SJCRH30 (cell line): ENCODE results near the gene HOXD12. TPM values are rescaled to one million over a fixed set of nuclear protein-coding genes. Genes with fewer than 3 reads are reported as not detected.

Experiments used
- DNase-seq, 2 experiments: peaks; one replicate each; pipeline ENCODE4 v3.0.0-alpha.2; 2015 to 2020
- H3K27ac ChIP-seq: fragments of 250-450 bp; sonication (Bioruptor Pico); 2 replicates; pipeline ENCODE4 v1.5.1; 2020; ENCODE audit warnings: mild to moderate bottlenecking, moderate library complexity
- H3K27me3 ChIP-seq: fragments of 250-450 bp; sonication (Bioruptor Pico); 2 replicates; pipeline ENCODE4 v1.5.1; 2020; ENCODE audit warnings: mild to moderate bottlenecking, moderate library complexity
- H3K36me3 ChIP-seq: fragments of 250-450 bp; sonication (Bioruptor Pico); 2 replicates; pipeline ENCODE4 v1.5.1; 2020; ENCODE audit warnings: mild to moderate bottlenecking, moderate library complexity
- H3K4me1 ChIP-seq: fragments of 250-450 bp; sonication (Bioruptor Pico); 2 replicates; pipeline ENCODE4 v1.5.1; 2020; ENCODE audit warnings: mild to moderate bottlenecking, moderate library complexity
- H3K4me3 ChIP-seq: fragments of 250-450 bp; sonication (Bioruptor Pico); 2 replicates; pipeline ENCODE4 v1.5.1; 2020; ENCODE audit warnings: mild to moderate bottlenecking, moderate library complexity
- H3K9me3 ChIP-seq: fragments of 250-450 bp; sonication (Bioruptor Pico); replicated peaks from 2 replicates; pipeline ENCODE4 v1.5.1; 2020; ENCODE audit warnings: mild to moderate bottlenecking, moderate library complexity
- total RNA-seq: library from RNA; depleted of rRNA; stranded (reverse); fragments of >200 nt; shearing (Covaris generic); gene quantifications from 2 replicates; pipeline ENCODE4 v1.2.3, GENCODE V29; 2014

HOXD12 gene
- total RNA-seq, 1 experiment from 2014 or later = 0.10 TPM

- H3K4me1 ChIP-seq = peaks cover 11% of the 10 kb centered on the region; the same call in 1 of the 2 replicates
- peak; percentile 19 to 53 for DNase-seq
- peak overlapping the region; percentile 42 for H3K4me3 ChIP-seq
- no peak overlapping the region for H3K27ac ChIP-seq
- H3K9me3 ChIP-seq = no peaks in the 10 kb centered on the region
- H3K27me3 ChIP-seq = no peaks in the 10 kb centered on the region
- no peaks in the 10 kb centered on the region for H3K36me3 ChIP-seq
Measured at GRCh38 chr2:176132205-176133171, 32.9 kb downstream of the HOXD12 start.

- Histone ChIP-seq H3K4me3 (no peak overlapping the region), H3K27ac (no peak overlapping the region), H3K27me3 (no peaks in the 10 kb centered on the region), H3K9me3 (no peaks in the 10 kb centered on the region), H3K36me3 (no peaks in the 10 kb centered on the region), H3K4me1 (peaks cover 11% of the 10 kb centered on the region; the same call in 1 of the 2 replicates)
- DNase-seq = peak; percentile 36 to 66
Measured at GRCh38 chr2:176133389-176133788, 33.8 kb downstream of the HOXD12 start.

GRCh38 chr2:176134035-176134434 lies 34.4 kb downstream of the HOXD12 start:
- Histone ChIP-seq H3K27ac (no peak overlapping the region), H3K27me3 (no peaks in the 10 kb centered on the region), H3K36me3 (no peaks in the 10 kb centered on the region), H3K4me3 (no peak overlapping the region), H3K9me3 (no peaks in the 10 kb centered on the region), H3K4me1 (peaks cover 11% of the 10 kb centered on the region; the same call in 1 of the 2 replicates)
- no peak for DNase-seq

GRCh38 chr2:176135035-176135440 lies 35.4 kb downstream of the HOXD12 start:
- H3K4me3 ChIP-seq = no peak overlapping the region
- no peak overlapping the region for H3K27ac ChIP-seq
- H3K27me3 ChIP-seq = no peaks in the 10 kb centered on the region
- no peaks in the 10 kb centered on the region for H3K9me3 ChIP-seq
- H3K4me1 ChIP-seq = peaks cover 11% of the 10 kb centered on the region; the same call in 1 of the 2 replicates
- H3K36me3 ChIP-seq = no peaks in the 10 kb centered on the region
- no peak for DNase-seq

GRCh38 chr2:176136374-176137251 lies 37.0 kb downstream of the HOXD12 start:
- H3K4me1 ChIP-seq = peaks cover 11% of the 10 kb centered on the region; the same call in 1 of the 2 replicates
- no peaks in the 10 kb centered on the region for H3K27me3 ChIP-seq
- no peak overlapping the region for H3K27ac ChIP-seq

GRCh38 chr2:176137252-176137580 lies 37.6 kb downstream of the HOXD12 start:
- no peak overlapping the region for H3K27ac ChIP-seq
- H3K27me3 ChIP-seq = no peaks in the 10 kb centered on the region
- no peaks in the 10 kb centered on the region for H3K36me3 ChIP-seq
- no peak for DNase-seq
- no peaks in the 10 kb centered on the region for H3K9me3 ChIP-seq
- H3K4me3 ChIP-seq = no peak overlapping the region
- peaks cover 11% of the 10 kb centered on the region; the same call in 1 of the 2 replicates for H3K4me1 ChIP-seq

More at GRCh38 chr2:176136374-176137251, 37.0 kb downstream of the HOXD12 start:
- H3K36me3 ChIP-seq = no peaks in the 10 kb centered on the region
- no peak overlapping the region for H3K4me3 ChIP-seq
- no peak for DNase-seq
- no peaks in the 10 kb centered on the region for H3K9me3 ChIP-seq

- Histone ChIP-seq H3K36me3 (no peaks in the 10 kb centered on the region), H3K27ac (no peak overlapping the region), H3K4me1 (peaks cover 9% of the 10 kb centered on the region; the same call in 1 of the 2 replicates), H3K27me3 (no peaks in the 10 kb centered on the region), H3K4me3 (no peak overlapping the region), H3K9me3 (no peaks in the 10 kb centered on the region)
- DNase-seq = no peak
Measured at GRCh38 chr2:176137906-176138305, 38.3 kb downstream of the HOXD12 start.

GRCh38 chr2:176138526-176138922 lies 38.9 kb downstream of the HOXD12 start:
- no peaks in the 10 kb centered on the region for H3K9me3 ChIP-seq
- no peak for DNase-seq
- no peaks in the 10 kb centered on the region for H3K36me3 ChIP-seq
- no peaks in the 10 kb centered on the region for H3K27me3 ChIP-seq
- no peak overlapping the region for H3K4me3 ChIP-seq
- peaks cover 2% of the 10 kb centered on the region; the same call in 1 of the 2 replicates for H3K4me1 ChIP-seq
- H3K27ac ChIP-seq = no peak overlapping the region

- no peaks in the 10 kb centered on the region for H3K36me3 ChIP-seq
- no peaks in the 10 kb centered on the region for H3K27me3 ChIP-seq
- no peaks in the 10 kb centered on the region for H3K9me3 ChIP-seq
- no peak for DNase-seq
- no peak overlapping the region for H3K4me3 ChIP-seq
- no peaks in the 10 kb centered on the region for H3K4me1 ChIP-seq
- no peak overlapping the region for H3K27ac ChIP-seq
Measured at GRCh38 chr2:176138923-176139660, 39.5 kb downstream of the HOXD12 start.

- no peak for DNase-seq
- Histone ChIP-seq H3K9me3 (no peaks in the 10 kb centered on the region), H3K4me3 (peak overlapping the region; percentile 61), H3K4me1 (no peaks in the 10 kb centered on the region), H3K27ac (peak overlapping the region; percentile 52), H3K27me3 (no peaks in the 10 kb centered on the region), H3K36me3 (no peaks in the 10 kb centered on the region)
Measured at GRCh38 chr2:176139661-176140512, 40.3 kb downstream of the HOXD12 start.

- Histone ChIP-seq H3K27ac (peak overlapping the region; percentile 52), H3K4me1 (no peaks in the 10 kb centered on the region), H3K9me3 (no peaks in the 10 kb centered on the region), H3K4me3 (peak overlapping the region; percentile 61), H3K36me3 (no peaks in the 10 kb centered on the region), H3K27me3 (no peaks in the 10 kb centered on the region)
- DNase-seq = peak; percentile 77 to 86
Measured at GRCh38 chr2:176140513-176141317, 41.1 kb downstream of the HOXD12 start.

GRCh38 chr2:176142281-176142680 lies 42.7 kb downstream of the HOXD12 start:
- DNase-seq = no peak
- Histone ChIP-seq H3K4me3 (no peak overlapping the region), H3K36me3 (no peaks in the 10 kb centered on the region), H3K27me3 (no peaks in the 10 kb centered on the region), H3K27ac (no peak overlapping the region), H3K4me1 (no peaks in the 10 kb centered on the region), H3K9me3 (no peaks in the 10 kb centered on the region)
